ENCODE measurements around the gene POU6F1. TPM values are rescaled to one million over a fixed set of nuclear protein-coding genes. Genes with fewer than 3 reads are reported as not detected.
"Not testable (repeated sequence)": the region's sequence is repeated elsewhere in the genome, so short reads cannot be mapped to it uniquely, and the experiment has no call there.

POU6F1 gene
- total RNA-seq, 3 donors from 2014 or later (not counting 1 experiment from before 2014, with no cell fraction given), result 5.7 to 6.6 (median 6.0) TPM

DNA sequence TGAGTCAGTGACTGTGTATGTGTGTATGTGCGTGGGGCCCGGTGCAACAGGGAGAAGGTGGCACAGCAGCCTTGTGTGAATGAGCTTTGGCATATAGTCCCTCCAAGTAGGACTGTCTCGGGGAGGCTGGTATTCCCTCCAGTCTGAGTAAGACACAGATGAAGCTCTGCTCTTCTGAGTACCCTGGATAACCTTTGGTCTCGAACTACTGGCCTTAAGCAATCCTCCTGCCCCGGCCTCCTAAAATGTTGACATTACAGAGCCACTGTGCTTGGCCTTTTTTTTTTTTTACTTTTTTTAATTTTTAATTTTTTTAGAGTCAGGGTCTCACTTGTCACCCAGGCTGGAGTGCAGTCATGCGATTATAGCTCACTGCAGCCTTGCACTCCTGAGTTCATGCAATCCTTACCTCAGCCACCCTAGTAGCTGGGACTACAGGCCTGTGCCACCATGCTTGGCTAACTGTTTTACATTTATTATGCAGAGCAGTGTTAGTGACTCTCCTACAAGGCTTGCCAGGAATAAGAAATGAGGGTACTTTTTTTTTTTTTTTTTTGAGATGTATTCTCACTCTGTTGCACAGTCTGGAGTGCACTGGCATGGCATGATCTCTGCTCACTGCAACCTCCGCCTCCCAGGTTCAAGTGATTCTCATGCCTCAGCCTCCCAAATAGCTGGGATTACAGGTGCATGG is 11.4 kb upstream of the POU6F1 start:
- Histone ChIP-seq H3K27me3 (ENCODE audit: control insufficient read depth, insufficient read depth, low read length) (no peaks in the 10 kb centered on the region), H3K36me3 (ENCODE audit: control insufficient read depth, insufficient read depth, low read length) (no peaks in the 10 kb centered on the region), H3K4me1 (ENCODE audit: control insufficient read depth, insufficient read depth, low read length) (no peaks in the 10 kb centered on the region), H3K4me3 (ENCODE audit: low read length) (no peak overlapping the region), H3K27ac (ENCODE audit: low read length) (no peak overlapping the region), H3K9me3 (ENCODE audit: control insufficient read depth, insufficient read depth, low read length) (no peaks in the 10 kb centered on the region)
- DNase-seq (no peak), ATAC-seq (no peak)
- Mint-ChIP-seq H3K36me3 (no peaks in the 10 kb centered on the region), H3K4me3 (no peak overlapping the region), H3K27me3 (ENCODE audit: low read depth in 2 of 2) (no peaks in the 10 kb centered on the region), H3K9me3 (no peaks in the 10 kb centered on the region), H3K4me1 (no peaks in the 10 kb centered on the region), H3K27ac (no peak overlapping the region)
- intact Hi-C loops (cut with micrococcal nuclease), result no loop called here
- TF ChIP-seq, protein P1, sequence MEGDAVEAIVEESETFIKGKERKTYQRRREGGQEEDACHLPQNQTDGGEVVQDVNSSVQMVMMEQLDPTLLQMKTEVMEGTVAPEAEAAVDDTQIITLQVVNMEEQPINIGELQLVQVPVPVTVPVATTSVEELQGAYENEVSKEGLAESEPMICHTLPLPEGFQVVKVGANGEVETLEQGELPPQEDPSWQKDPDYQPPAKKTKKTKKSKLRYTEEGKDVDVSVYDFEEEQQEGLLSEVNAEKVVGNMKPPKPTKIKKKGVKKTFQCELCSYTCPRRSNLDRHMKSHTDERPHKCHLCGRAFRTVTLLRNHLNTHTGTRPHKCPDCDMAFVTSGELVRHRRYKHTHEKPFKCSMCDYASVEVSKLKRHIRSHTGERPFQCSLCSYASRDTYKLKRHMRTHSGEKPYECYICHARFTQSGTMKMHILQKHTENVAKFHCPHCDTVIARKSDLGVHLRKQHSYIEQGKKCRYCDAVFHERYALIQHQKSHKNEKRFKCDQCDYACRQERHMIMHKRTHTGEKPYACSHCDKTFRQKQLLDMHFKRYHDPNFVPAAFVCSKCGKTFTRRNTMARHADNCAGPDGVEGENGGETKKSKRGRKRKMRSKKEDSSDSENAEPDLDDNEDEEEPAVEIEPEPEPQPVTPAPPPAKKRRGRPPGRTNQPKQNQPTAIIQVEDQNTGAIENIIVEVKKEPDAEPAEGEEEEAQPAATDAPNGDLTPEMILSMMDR (IDR thresholded peaks at IDR 0.05), result no peak
- 98% methylated on average over 7 of the region's 7 CpGs for WGBS (ENCODE audit: insufficient coverage)

DNA sequence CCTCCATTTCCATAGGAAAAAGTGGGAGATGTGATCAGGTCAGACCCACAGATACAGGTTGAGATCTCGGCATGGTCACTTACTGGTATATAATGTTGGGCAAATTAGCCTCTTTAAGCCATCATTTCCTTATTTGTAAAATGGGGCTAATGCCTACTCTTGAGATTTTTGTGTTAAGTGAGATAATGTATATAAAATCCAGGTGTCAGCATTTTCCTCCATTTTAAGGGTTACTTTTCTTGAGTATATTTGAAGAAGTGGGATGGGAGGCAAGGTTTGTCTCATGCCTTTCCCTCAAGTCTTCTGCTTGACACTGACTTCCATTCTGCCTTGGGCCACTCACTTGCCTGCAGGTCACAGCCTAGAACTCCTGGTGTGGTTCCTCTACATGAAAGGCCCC is 10.1 kb upstream of the POU6F1 start:
- DNase-seq (no peak), ATAC-seq (no peak)
- Histone ChIP-seq H3K36me3 (ENCODE audit: control insufficient read depth, insufficient read depth, low read length) (no peaks in the 10 kb centered on the region), H3K27me3 (ENCODE audit: control insufficient read depth, insufficient read depth, low read length) (no peaks in the 10 kb centered on the region), H3K9me3 (ENCODE audit: control insufficient read depth, insufficient read depth, low read length) (no peaks in the 10 kb centered on the region), H3K4me1 (ENCODE audit: control insufficient read depth, insufficient read depth, low read length) (no peaks in the 10 kb centered on the region), H3K27ac (ENCODE audit: low read length) (no peak overlapping the region), H3K4me3 (ENCODE audit: low read length) (no peak overlapping the region)
- H3K4me1 Mint-ChIP-seq, result no peaks in the 10 kb centered on the region
- 100% methylated on average over 1 of the region's 1 CpG for WGBS (ENCODE audit: insufficient coverage)
- H3K9me3 Mint-ChIP-seq, result no peaks in the 10 kb centered on the region
- TF ChIP-seq, protein P1 (IDR thresholded peaks at IDR 0.05), result no peak
- no peak overlapping the region for H3K27ac Mint-ChIP-seq
- intact Hi-C loops (cut with micrococcal nuclease), result no loop called here
- H3K27me3 Mint-ChIP-seq (ENCODE audit: low read depth in 2 of 2), result no peaks in the 10 kb centered on the region
- no peaks in the 10 kb centered on the region for H3K36me3 Mint-ChIP-seq
- H3K4me3 Mint-ChIP-seq, result no peak overlapping the region

DNA sequence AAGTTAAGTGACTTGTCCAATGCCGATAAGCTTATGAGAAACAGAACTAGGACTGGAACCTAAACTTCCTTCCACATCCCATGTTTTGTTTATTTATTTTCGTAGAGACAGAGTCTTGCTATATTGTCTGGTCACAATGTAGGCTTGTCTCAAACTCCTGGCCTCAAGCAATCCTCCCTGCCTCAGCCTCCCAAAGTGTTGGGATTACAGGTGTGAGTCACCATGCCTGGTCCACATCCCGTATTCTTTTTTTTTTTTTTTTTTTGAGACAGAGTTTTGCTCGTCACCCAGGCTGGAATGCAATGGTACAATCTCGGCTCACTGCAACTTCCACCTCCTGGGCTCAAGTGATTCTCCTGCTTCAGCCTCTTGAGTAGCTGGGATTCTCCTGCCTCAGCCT is 9.2 kb upstream of the POU6F1 start:
- H3K4me3 ChIP-seq (ENCODE audit: low read length); H3K36me3 Mint-ChIP-seq; H3K27me3 Mint-ChIP-seq (ENCODE audit: low read depth in 2 of 2); H3K9me3 Mint-ChIP-seq; H3K4me1 ChIP-seq (ENCODE audit: control insufficient read depth, insufficient read depth, low read length); H3K4me3 Mint-ChIP-seq; H3K27ac ChIP-seq (ENCODE audit: low read length); H3K36me3 ChIP-seq (ENCODE audit: control insufficient read depth, insufficient read depth, low read length); H3K9me3 ChIP-seq (ENCODE audit: control insufficient read depth, insufficient read depth, low read length); ATAC-seq; intact Hi-C loops (cut with micrococcal nuclease); H3K4me1 Mint-ChIP-seq; DNase-seq; H3K27me3 ChIP-seq (ENCODE audit: control insufficient read depth, insufficient read depth, low read length); H3K27ac Mint-ChIP-seq: not testable (repeated sequence)
- 91% methylated on average over 5 of the region's 5 CpGs for WGBS (ENCODE audit: insufficient coverage)

DNA sequence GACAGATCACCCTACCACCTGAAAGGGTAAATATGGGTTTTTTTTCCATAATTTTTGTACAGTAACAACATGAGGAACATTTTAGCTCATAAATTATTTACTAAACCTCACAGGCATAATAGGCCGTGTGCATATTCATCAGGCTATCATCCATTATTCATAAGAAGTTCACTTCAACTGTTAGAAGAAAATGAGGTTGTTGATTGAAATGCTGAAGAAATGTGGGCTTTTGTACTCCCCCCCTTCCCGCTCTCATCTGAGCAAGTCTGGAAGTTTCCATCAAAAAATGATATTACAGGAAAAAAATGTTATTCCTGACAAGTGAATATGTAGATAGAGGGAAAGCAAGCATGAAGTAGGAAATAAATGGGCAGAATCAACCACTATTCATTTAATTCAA is 7.9 kb upstream of the POU6F1 start:
- Histone ChIP-seq H3K36me3 (ENCODE audit: control insufficient read depth, insufficient read depth, low read length) (no peaks in the 10 kb centered on the region), H3K27ac (ENCODE audit: low read length) (no peak overlapping the region), H3K4me3 (ENCODE audit: low read length) (no peak overlapping the region), H3K9me3 (ENCODE audit: control insufficient read depth, insufficient read depth, low read length) (no peaks in the 10 kb centered on the region), H3K27me3 (ENCODE audit: control insufficient read depth, insufficient read depth, low read length) (no peaks in the 10 kb centered on the region), H3K4me1 (ENCODE audit: control insufficient read depth, insufficient read depth, low read length) (no peaks in the 10 kb centered on the region)
- TF ChIP-seq, protein P1 (IDR thresholded peaks at IDR 0.05), result no peak
- no peak for ATAC-seq
- Mint-ChIP-seq H3K9me3 (no peaks in the 10 kb centered on the region), H3K27ac (no peak overlapping the region), H3K4me1 (no peaks in the 10 kb centered on the region), H3K36me3 (no peaks in the 10 kb centered on the region), H3K4me3 (no peak overlapping the region), H3K27me3 (ENCODE audit: low read depth in 2 of 2) (peaks cover 0 to 3% of the 10 kb centered on the region in 2 donors)
- no peak for DNase-seq
- intact Hi-C loops (cut with micrococcal nuclease), result no loop called here
- 100% methylated on average over 1 of the region's 2 CpGs for WGBS (ENCODE audit: insufficient coverage)
